H1 (cell line): Measurements from ENCODE around the gene P2RX1. TPM values are rescaled to one million over a fixed set of nuclear protein-coding genes. Genes with fewer than 3 reads are reported as not detected.

ENCODE experiments used
- EGR1 ChIP-seq: IDR thresholded peaks from 2 replicates; pipeline ENCODE4 v1.6.1; 2011; ENCODE audit warnings: low read depth, low read length, borderline replicate concordance
- MAX ChIP-seq: IDR thresholded peaks from 2 replicates; pipeline ENCODE4 v1.6.1; 2012; ENCODE audit warnings: inconsistent platforms
- NRF1 ChIP-seq: IDR thresholded peaks from 2 replicates; pipeline ENCODE4 v1.6.1; 2011; ENCODE audit warnings: mild to moderate bottlenecking, low read depth, low read length, improper control_type of control experiment
- polyA plus RNA-seq, 7 experiments: library from polyadenylated mRNA; depleted of rRNA in 3 of 7; stranded (reverse) in 5 of 7; unstranded in 2 of 7; fragments of >200 nt in 5 of 7; fragments of 200-250 nt in 2 of 7; gene quantifications; 1 replicate in 5 of 7; 2 replicates in 1 of 7; 4 replicates in 1 of 7; pipeline versions ENCODE4 v1.2.1 to v1.2.3, GENCODE V29; 2011 to 2013; ENCODE audit warnings: missing spikeins in 2 of 7, mixed read lengths in 2 of 7
- total RNA-seq: library from RNA; stranded (reverse); fragmentation: NEBNext Ultra II Directional; extraction: Animal tissue kit (Norgen Biotek cat#: 25700); gene quantifications from 2 replicates; pipeline ENCODE4 v1.2.1, GENCODE V29; 2021

The P2RX1 gene
- total and polyA plus RNA-seq, 2 of the 8 experiments (the other 6 are each of a cell fraction or from before 2014, with no cell fraction given) = 0.45 to 1.1 TPM

DNA sequence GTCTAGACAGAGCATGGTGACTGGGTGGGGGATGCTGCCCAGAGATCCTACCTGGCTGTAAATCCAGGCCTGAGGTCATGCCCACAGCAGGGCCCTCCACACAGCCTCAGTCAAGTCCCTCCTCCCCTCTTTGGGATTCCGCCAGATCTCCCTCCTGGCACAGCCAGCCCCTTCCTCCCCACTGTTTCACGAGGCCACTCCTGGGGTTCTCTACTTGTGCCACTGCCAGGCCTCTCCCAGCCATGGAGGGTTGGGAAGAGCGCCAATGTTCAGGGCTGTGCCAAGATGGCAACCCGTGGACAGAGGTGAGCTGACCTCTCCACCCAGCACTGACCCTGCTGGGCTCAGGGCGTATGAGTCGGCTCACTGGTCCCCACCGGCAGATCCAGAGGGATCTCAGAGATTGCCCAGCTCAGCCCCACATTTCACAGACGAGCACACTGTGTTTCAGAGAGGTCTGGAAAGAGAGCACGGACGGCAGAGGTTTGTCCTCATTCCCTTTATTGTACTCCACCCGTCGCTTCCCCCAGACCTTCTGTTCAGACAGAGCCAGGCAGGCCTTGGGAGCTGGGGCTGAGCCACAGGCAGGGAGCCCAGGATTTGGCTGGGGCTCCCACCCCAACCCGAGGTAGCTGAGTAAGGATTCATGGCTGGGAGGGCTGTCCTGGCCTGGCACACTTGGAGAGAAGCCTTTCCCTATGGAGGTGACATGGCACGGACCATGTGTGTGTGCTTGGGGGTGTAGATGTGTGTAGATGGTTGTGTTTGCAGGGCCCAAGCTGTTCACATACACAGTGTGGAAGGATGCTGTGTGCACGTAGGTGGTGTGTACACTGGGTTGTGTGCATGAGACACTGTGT, 19.9 kb downstream of the P2RX1 start (continued):
- TF ChIP-seq MAX = no peak
- no peak for TF ChIP-seq EGR1
- TF ChIP-seq NRF1 = no peak
